Caco-2 (cell line): ENCODE data around the gene ZBTB16. TPM values are rescaled to one million over a fixed set of nuclear protein-coding genes. Genes with fewer than 3 reads are reported as not detected.

Experiments used
- BruUV-seq: library from RNA; stranded (reverse); fragments of 400-500 nt; replicated peaks from 2 replicates; lab custom pipeline; 2021; lab: Mats Ljungman, UMichigan
- CTCF ChIA-PET: fragments of 300-600 bp; sonication (Branson Sonifier 250); formaldehyde crosslinking; loops from one replicate; lab custom pipeline; 2022; ENCODE audit warnings: antibody characterized with exemption; lab: Charles Lee
- POLR2A ChIA-PET: fragments of 300-600 bp; sonication (Branson Sonifier 250); formaldehyde crosslinking; loops from one replicate; lab custom pipeline; 2022; ENCODE audit warnings: antibody characterized with exemption; lab: Charles Lee
- DNase-seq, 2 experiments: peaks; one replicate each; pipeline versions ENCODE4 v3.0.0 to v3.0.0-alpha.2; 2020 to 2022
- H3K27me3 ChIP-seq: replicated peaks from 2 replicates; pipeline ENCODE4 v1.6.0; 2011; ENCODE audit warnings: low read length; ENCODE audit not compliant: control insufficient read depth, insufficient read depth
- H3K36me3 ChIP-seq: 2 replicates; pipeline ENCODE4 v1.5.1; 2011; ENCODE audit warnings: low read length; ENCODE audit not compliant: control insufficient read depth, insufficient read depth
- H3K4me1 ChIP-seq: fragments of 250-450 bp; sonication (Bioruptor Pico); 2 replicates; pipeline ENCODE4 v1.5.1; 2020; ENCODE audit warnings: mild to moderate bottlenecking
- H3K4me3 ChIP-seq: 2 replicates; pipeline ENCODE4 v1.5.1; 2011; ENCODE audit warnings: low read depth, mild to moderate bottlenecking, control low read depth, low read length
- H3K9me3 ChIP-seq: fragments of 250-450 bp; sonication (Bioruptor Pico); 2 replicates; pipeline ENCODE4 v1.5.1; 2020; ENCODE audit warnings: mild to moderate bottlenecking, moderate library complexity
- H3K27ac Mint-ChIP-seq: one replicate; pipeline ENCODE4 v1.8.0; 2022; ENCODE audit warnings: mixed read lengths; ENCODE audit not compliant: unreplicated experiment
- H3K27me3 Mint-ChIP-seq: one replicate; pipeline ENCODE4 v1.8.0; 2022; ENCODE audit warnings: mixed read lengths; ENCODE audit not compliant: insufficient read depth, unreplicated experiment
- H3K36me3 Mint-ChIP-seq: one replicate; pipeline ENCODE4 v1.8.0; 2022; ENCODE audit warnings: mild to moderate bottlenecking, mixed read lengths; ENCODE audit not compliant: insufficient read depth, unreplicated experiment
- H3K4me1 Mint-ChIP-seq: one replicate; pipeline ENCODE4 v1.8.0; 2022; ENCODE audit warnings: low read depth, mixed read lengths; ENCODE audit not compliant: unreplicated experiment
- H3K4me3 Mint-ChIP-seq: one replicate; pipeline ENCODE4 v1.8.0; 2022; ENCODE audit warnings: mild to moderate bottlenecking, moderate library complexity, mixed read lengths; ENCODE audit not compliant: unreplicated experiment
- H3K9me3 Mint-ChIP-seq: one replicate; pipeline ENCODE4 v1.8.0; 2022; ENCODE audit warnings: mixed read lengths; ENCODE audit not compliant: unreplicated experiment
- intact Hi-C: fragments of 100-400 bp; cut with micrococcal nuclease; formaldehyde crosslinking; loops from one replicate; pipeline ENCODE4 v1.10.0; 2022; ENCODE audit not compliant: unreplicated experiment
- total RNA-seq: library from RNA; stranded (reverse); gene quantifications from 2 replicates; pipeline ENCODE4 v1.2.3, GENCODE V29; 2022
- TF ChIP-seq, protein P1 (sequence below), 2 experiments: fragments of 200-600 bp in 1 of 2; IDR thresholded peaks; 1 replicate in 1 of 2; 2 replicates in 1 of 2; pipeline versions ENCODE4 v1.5.1 to v1.8.0; 2011 to 2022; ENCODE audit warnings: antibody characterized with exemption in 1 of 2, control low read depth in 1 of 2, inconsistent platforms in 1 of 2, low read depth in 1 of 2, low read length in 1 of 2, mild to moderate bottlenecking in 1 of 2, moderate library complexity in 1 of 2; ENCODE audit not compliant: insufficient read depth in 1 of 2, severe bottlenecking in 1 of 2, unreplicated experiment in 1 of 2

Gene ZBTB16
- total RNA-seq, 1 experiment from 2014 or later: 12.7 TPM

- CTCF ChIA-PET: no interaction called here
- POLR2A ChIA-PET: no interaction called here
- BruUV-seq: no TSS peak
- peaks cover 8% of the 10 kb centered on the region for H3K4me1 ChIP-seq
- no peak for DNase-seq
- no peaks in the 10 kb centered on the region for H3K9me3 Mint-ChIP-seq
- peaks cover 7% of the 10 kb centered on the region for H3K4me1 Mint-ChIP-seq
- no peaks in the 10 kb centered on the region for H3K36me3 Mint-ChIP-seq
- H3K27me3 Mint-ChIP-seq: no peaks in the 10 kb centered on the region
- intact Hi-C loops: no loop called here
- TF ChIP-seq, protein P1, sequence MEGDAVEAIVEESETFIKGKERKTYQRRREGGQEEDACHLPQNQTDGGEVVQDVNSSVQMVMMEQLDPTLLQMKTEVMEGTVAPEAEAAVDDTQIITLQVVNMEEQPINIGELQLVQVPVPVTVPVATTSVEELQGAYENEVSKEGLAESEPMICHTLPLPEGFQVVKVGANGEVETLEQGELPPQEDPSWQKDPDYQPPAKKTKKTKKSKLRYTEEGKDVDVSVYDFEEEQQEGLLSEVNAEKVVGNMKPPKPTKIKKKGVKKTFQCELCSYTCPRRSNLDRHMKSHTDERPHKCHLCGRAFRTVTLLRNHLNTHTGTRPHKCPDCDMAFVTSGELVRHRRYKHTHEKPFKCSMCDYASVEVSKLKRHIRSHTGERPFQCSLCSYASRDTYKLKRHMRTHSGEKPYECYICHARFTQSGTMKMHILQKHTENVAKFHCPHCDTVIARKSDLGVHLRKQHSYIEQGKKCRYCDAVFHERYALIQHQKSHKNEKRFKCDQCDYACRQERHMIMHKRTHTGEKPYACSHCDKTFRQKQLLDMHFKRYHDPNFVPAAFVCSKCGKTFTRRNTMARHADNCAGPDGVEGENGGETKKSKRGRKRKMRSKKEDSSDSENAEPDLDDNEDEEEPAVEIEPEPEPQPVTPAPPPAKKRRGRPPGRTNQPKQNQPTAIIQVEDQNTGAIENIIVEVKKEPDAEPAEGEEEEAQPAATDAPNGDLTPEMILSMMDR (IDR thresholded peaks at IDR 0.05; ENCODE audit: insufficient read depth in 1 of 2, low read depth in 1 of 2, low read length in 1 of 2, severe bottlenecking in 1 of 2, unreplicated experiment in 1 of 2): no peak
- H3K4me3 Mint-ChIP-seq: no peak overlapping the region
- H3K27me3 ChIP-seq: no peaks in the 10 kb centered on the region
- H3K36me3 ChIP-seq: no peaks in the 10 kb centered on the region
- H3K27ac Mint-ChIP-seq: no peak overlapping the region
- H3K4me3 ChIP-seq: no peak overlapping the region
- no peaks in the 10 kb centered on the region for H3K9me3 ChIP-seq
These were observed 92.7 kb downstream of the ZBTB16 start for GRCh38 chr11:114152162-114152561.

GRCh38 chr11:114152785-114153184 is 93.3 kb downstream of the ZBTB16 start:
- Mint-ChIP-seq H3K4me3 (no peak overlapping the region), H3K4me1 (peaks cover 7% of the 10 kb centered on the region), H3K27ac (no peak overlapping the region), H3K27me3 (no peaks in the 10 kb centered on the region), H3K9me3 (no peaks in the 10 kb centered on the region), H3K36me3 (no peaks in the 10 kb centered on the region)
- H3K4me1 ChIP-seq: peaks cover 1% of the 10 kb centered on the region
- TF ChIP-seq, protein P1 (IDR thresholded peaks at IDR 0.05; ENCODE audit: insufficient read depth in 1 of 2, low read depth in 1 of 2, low read length in 1 of 2, severe bottlenecking in 1 of 2, unreplicated experiment in 1 of 2): no peak
- BruUV-seq: no TSS peak
- no peak for DNase-seq
- H3K4me3 ChIP-seq: no peak overlapping the region
- no peaks in the 10 kb centered on the region for H3K9me3 ChIP-seq
- ChIA-PET POLR2A (no interaction called here), CTCF (no interaction called here)
- H3K36me3 ChIP-seq: no peaks in the 10 kb centered on the region
- no peaks in the 10 kb centered on the region for H3K27me3 ChIP-seq
- intact Hi-C loops: no loop called here

DNA sequence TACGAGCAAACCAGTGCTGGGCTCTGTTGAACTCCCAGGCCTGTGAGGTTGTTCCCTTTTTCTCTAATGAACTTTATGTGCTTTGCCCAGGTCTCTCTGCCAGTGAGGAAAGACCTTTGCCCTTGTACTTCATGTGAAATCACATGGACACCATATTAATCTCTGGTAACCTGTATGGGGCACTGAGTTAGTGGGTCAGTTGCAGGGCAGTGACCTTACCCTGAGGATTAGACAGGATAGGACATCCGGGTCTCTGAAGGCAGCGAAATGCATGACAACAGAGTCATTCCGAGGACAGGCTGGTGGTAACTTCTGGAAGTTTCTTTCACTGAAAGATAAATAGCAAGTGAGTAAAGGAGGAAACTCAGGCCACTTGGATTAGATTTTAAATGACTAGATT is 93.7 kb downstream of the ZBTB16 start:
- H3K36me3 Mint-ChIP-seq: no peaks in the 10 kb centered on the region
- CTCF ChIA-PET: no interaction called here
- Histone ChIP-seq H3K36me3 (no peaks in the 10 kb centered on the region), H3K4me1 (no peaks in the 10 kb centered on the region), H3K27me3 (no peaks in the 10 kb centered on the region), H3K4me3 (no peak overlapping the region), H3K9me3 (no peaks in the 10 kb centered on the region)
- TF ChIP-seq, protein P1 (IDR thresholded peaks at IDR 0.05; ENCODE audit: insufficient read depth in 1 of 2, low read depth in 1 of 2, low read length in 1 of 2, severe bottlenecking in 1 of 2, unreplicated experiment in 1 of 2): no peak
- no peaks in the 10 kb centered on the region for H3K9me3 Mint-ChIP-seq
- H3K27me3 Mint-ChIP-seq: no peaks in the 10 kb centered on the region
- peaks cover 7% of the 10 kb centered on the region for H3K4me1 Mint-ChIP-seq
- intact Hi-C loops: no loop called here
- no peak for DNase-seq
- POLR2A ChIA-PET: no interaction called here
- H3K4me3 Mint-ChIP-seq: no peak overlapping the region
- no TSS peak for BruUV-seq
- H3K27ac Mint-ChIP-seq: no peak overlapping the region
